Smooth muscle cell (in vitro differentiated cells): Measurements from ENCODE around the gene PPARD. TPM values are rescaled to one million over a fixed set of nuclear protein-coding genes. Genes with fewer than 3 reads are reported as not detected.

ENCODE experiments used
- DNase-seq: peaks from one replicate; lab custom pipeline; 2025; ENCODE audit not compliant: unreplicated experiment; lab: John Stamatoyannopoulos, UW
- H2AFZ ChIP-seq: fragments of 200-600 bp; sonication (generic); 2 replicates; pipeline ENCODE4 v1.6.0; 2016; ENCODE audit warnings: antibody characterized with exemption, low read depth, mild to moderate bottlenecking
- H3F3A ChIP-seq: fragments of 200-600 bp; sonication (generic); 2 replicates; pipeline ENCODE4 v1.6.0; 2017; ENCODE audit warnings: antibody characterized with exemption, low read depth
- H3K27ac ChIP-seq: fragments of 200-600 bp; sonication (generic); 2 replicates; pipeline ENCODE4 v1.5.1; 2016; ENCODE audit warnings: low read depth, mild to moderate bottlenecking
- H3K27me3 ChIP-seq: fragments of 200-600 bp; sonication (generic); 2 replicates; pipeline ENCODE4 v1.6.1; 2016; ENCODE audit warnings: low read depth, mild to moderate bottlenecking
- H3K36me3 ChIP-seq: fragments of 200-600 bp; sonication (generic); 2 replicates; pipeline ENCODE4 v1.5.1; 2016; ENCODE audit warnings: low read depth
- H3K4me1 ChIP-seq: fragments of 200-600 bp; sonication (generic); 2 replicates; pipeline ENCODE4 v1.5.1; 2016; ENCODE audit warnings: low read depth
- H3K4me2 ChIP-seq: fragments of 200-600 bp; sonication (generic); 2 replicates; pipeline ENCODE4 v1.6.0; 2016; ENCODE audit warnings: mild to moderate bottlenecking
- H3K4me3 ChIP-seq: fragments of 200-600 bp; sonication (generic); 2 replicates; pipeline ENCODE4 v1.5.1; 2016; ENCODE audit warnings: mild to moderate bottlenecking
- H3K79me2 ChIP-seq: fragments of 200-600 bp; sonication (generic); 2 replicates; pipeline ENCODE4 v1.6.0; 2016; ENCODE audit warnings: low read depth, mild to moderate bottlenecking
- H3K9ac ChIP-seq: fragments of 200-600 bp; sonication (generic); 2 replicates; pipeline ENCODE4 v1.6.0; 2016; ENCODE audit warnings: low read depth
- H3K9me3 ChIP-seq: fragments of 200-600 bp; sonication (generic); replicated peaks from 2 replicates; pipeline ENCODE4 v1.5.1; 2016; ENCODE audit warnings: low read depth
- H4K20me1 ChIP-seq: fragments of 200-600 bp; sonication (generic); 2 replicates; pipeline ENCODE4 v1.6.0; 2016; ENCODE audit warnings: low read depth
- WGBS: methylation state at CpG from one replicate; pipeline ENCODE4 v1.1.7; 2016; ENCODE audit warnings: low lambda C conversion rate; 5-methylcytosine and 5-hydroxymethylcytosine counted together
- polyA plus RNA-seq: library from polyadenylated mRNA; unstranded; fragments of >200 nt; fragmentation: Nextera tagmentation; extraction: Ambion mirVana; gene quantifications from 2 replicates; pipeline ENCODE4 v1.2.1, GENCODE V29; 2016
- total RNA-seq: library from RNA; depleted of rRNA; stranded (reverse); fragments of >200 nt; gene quantifications from 2 replicates; pipeline ENCODE4 v1.2.3, GENCODE V29; 2014
- TF ChIP-seq, protein P1 (sequence below): fragments of 200-600 bp; sonication (generic); IDR thresholded peaks from 2 replicates; pipeline ENCODE4 v1.5.1; 2017; ENCODE audit warnings: borderline replicate concordance, mild to moderate bottlenecking, antibody characterized with exemption; ENCODE audit not compliant: insufficient read depth, poor library complexity, severe bottlenecking

The PPARD gene
- total and polyA plus RNA-seq, 2 experiments from 2014 or later, result 8.2 to 31.1 TPM

DNA sequence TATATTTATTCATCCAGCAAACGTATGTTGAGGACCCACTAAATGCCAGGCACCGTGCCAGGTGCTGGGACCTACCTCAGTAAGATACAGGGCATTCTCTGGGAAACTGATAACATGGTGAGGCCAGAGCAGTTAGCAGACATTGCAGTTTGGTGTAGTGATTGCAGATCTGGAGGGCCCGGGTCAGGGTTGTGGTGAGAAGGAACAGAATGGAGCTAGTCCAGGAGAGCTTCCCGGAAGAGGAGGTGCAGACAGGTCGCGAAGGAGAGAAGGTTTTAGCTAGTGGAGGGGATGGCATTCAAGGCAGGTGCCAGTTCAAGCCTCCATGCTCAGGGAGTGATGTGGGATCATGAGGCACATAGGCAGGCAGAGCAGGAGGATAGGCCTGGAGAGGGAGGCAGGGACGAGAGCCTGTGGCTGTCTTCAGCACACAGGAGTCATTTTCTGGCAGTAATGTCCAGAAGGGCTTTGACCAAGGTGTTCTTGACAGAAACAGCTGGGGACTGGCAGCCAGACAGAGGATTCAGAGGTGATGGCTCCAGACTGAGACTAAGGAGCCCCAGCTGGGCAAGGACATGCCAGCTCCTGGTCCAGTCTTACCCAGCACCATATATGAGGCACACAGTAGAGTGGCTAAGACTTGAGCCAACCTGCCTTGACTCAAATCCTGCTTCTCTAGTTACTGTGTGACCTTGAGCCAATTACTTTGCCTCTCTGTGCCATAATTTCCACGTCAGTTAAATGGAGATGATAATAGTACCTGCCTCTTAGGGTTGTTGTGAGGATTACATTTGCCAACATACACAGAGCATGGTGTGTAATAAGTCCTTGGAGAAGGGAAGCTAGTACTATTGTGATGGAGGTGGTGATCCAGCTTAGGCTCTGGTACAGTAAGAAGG, 61.4 kb downstream of the PPARD start:
- Histone ChIP-seq H3F3A (no peaks in the 10 kb centered on the region), H3K27me3 (no peaks in the 10 kb centered on the region), H3K36me3 (no peaks in the 10 kb centered on the region), H3K4me2 (no peak overlapping the region), H3K4me1 (no peaks in the 10 kb centered on the region), H3K4me3 (no peak overlapping the region), H2AFZ (no peak overlapping the region), H3K9me3 (no peaks in the 10 kb centered on the region), H4K20me1 (peaks cover 80% of the 10 kb centered on the region), H3K27ac (no peak overlapping the region), H3K79me2 (peaks cover 6% of the 10 kb centered on the region), H3K9ac (no peak overlapping the region)
- 96% methylated on average over 8 of the region's 8 CpGs for WGBS
- TF ChIP-seq, protein P1, sequence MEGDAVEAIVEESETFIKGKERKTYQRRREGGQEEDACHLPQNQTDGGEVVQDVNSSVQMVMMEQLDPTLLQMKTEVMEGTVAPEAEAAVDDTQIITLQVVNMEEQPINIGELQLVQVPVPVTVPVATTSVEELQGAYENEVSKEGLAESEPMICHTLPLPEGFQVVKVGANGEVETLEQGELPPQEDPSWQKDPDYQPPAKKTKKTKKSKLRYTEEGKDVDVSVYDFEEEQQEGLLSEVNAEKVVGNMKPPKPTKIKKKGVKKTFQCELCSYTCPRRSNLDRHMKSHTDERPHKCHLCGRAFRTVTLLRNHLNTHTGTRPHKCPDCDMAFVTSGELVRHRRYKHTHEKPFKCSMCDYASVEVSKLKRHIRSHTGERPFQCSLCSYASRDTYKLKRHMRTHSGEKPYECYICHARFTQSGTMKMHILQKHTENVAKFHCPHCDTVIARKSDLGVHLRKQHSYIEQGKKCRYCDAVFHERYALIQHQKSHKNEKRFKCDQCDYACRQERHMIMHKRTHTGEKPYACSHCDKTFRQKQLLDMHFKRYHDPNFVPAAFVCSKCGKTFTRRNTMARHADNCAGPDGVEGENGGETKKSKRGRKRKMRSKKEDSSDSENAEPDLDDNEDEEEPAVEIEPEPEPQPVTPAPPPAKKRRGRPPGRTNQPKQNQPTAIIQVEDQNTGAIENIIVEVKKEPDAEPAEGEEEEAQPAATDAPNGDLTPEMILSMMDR, result no peak
- no peak for DNase-seq

DNA sequence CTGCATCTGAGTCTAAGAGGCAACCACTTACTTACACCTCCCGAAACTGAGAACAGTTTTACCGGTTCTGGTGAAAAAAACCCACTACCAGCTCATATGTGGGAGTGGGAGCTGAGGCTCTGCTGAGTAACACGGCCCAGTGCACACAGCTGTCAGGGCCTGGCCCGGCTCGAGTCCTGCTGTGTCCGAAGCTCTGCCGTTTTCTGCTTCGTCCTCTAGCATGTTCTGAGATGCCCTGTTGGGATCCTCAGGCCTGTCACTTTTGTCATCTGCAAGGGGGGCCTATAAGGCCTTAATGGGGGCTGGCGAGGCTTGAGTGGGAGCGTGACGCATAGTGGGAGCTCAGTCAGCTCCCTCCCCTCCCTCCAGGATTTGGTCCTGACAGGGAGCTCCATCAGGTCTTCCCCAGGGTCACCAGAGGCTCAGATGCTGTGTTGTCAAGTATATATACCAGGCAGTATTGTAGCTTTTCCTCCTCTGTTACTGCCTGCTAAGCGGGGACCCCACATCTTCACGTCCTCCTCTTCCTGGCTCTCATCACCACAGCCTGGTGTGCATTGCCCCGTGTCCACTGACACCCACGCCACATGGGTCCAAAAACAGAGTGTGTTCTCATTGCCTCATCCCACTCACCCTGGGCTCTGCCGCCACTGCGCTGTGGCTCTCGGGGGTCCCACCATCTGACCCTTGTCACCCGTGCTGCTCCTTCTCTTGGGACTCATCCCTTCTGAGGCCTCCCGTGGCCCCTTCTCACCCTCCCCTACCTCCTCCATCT, 64.5 kb downstream of the PPARD start:
- Histone ChIP-seq H3K36me3 (no peaks in the 10 kb centered on the region), H3K9ac (no peak overlapping the region), H3K79me2 (peaks cover 6% of the 10 kb centered on the region), H2AFZ (no peak overlapping the region), H3K27me3 (no peaks in the 10 kb centered on the region), H3K4me1 (no peaks in the 10 kb centered on the region), H3K4me2 (no peak overlapping the region), H3F3A (no peaks in the 10 kb centered on the region), H4K20me1 (peaks cover 69% of the 10 kb centered on the region), H3K27ac (no peak overlapping the region), H3K4me3 (no peak overlapping the region), H3K9me3 (no peaks in the 10 kb centered on the region)
- no peak for DNase-seq
- WGBS, result 91% methylated on average over 20 of the region's 20 CpGs
- TF ChIP-seq, protein P1, result no peak

DNA sequence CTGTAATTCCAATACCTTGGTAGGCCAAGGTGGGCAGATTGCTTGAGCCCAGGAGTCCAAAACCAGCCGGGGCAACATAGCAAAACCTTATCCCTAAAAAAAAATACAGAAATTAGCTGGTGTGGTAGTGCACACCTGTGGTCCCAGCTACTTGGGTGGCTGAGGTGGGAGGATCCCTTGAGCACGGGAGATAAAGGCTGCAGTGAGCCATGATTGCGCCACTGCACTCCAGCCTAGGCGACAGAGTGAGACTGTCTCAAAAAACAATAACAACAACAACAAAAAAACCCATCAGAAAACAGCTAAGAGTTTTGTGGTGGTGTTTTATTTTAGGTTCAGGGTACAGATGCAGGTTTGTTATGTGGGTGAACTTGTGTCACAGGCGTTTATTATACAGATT, 66.9 kb downstream of the PPARD start:
- WGBS, result 88% methylated on average over 5 of the region's 5 CpGs
- H2AFZ ChIP-seq, result no peak overlapping the region
- no peaks in the 10 kb centered on the region for H3F3A ChIP-seq
- H3K27me3 ChIP-seq, result no peaks in the 10 kb centered on the region
- H4K20me1 ChIP-seq, result peaks cover 46% of the 10 kb centered on the region
- no peak overlapping the region for H3K27ac ChIP-seq
- no peak for DNase-seq
- TF ChIP-seq, protein P1, result no peak
- H3K9me3 ChIP-seq, result no peaks in the 10 kb centered on the region
- H3K9ac ChIP-seq, result no peak overlapping the region
- no peak overlapping the region for H3K4me2 ChIP-seq
- H3K36me3 ChIP-seq, result no peaks in the 10 kb centered on the region
- no peaks in the 10 kb centered on the region for H3K4me1 ChIP-seq
- peaks cover 6% of the 10 kb centered on the region for H3K79me2 ChIP-seq
- no peak overlapping the region for H3K4me3 ChIP-seq
